GM19395 (cell line): ENCODE results near the gene PRM1.

Experiments
- ATAC-seq: cut with Tn5 transposase; IDR thresholded peaks from one replicate; pipeline ENCODE4 v1.9.1; 2021; ENCODE audit warnings: mild to moderate bottlenecking, moderate library complexity; ENCODE audit not compliant: unreplicated experiment

Gene PRM1

GRCh38 chr16:11254913-11255736, 26.0 kb downstream of the PRM1 start:
- peak; percentile 5 for ATAC-seq

- no peak for ATAC-seq
Measured at GRCh38 chr16:11253995-11254912, 26.9 kb downstream of the PRM1 start.

DNA sequence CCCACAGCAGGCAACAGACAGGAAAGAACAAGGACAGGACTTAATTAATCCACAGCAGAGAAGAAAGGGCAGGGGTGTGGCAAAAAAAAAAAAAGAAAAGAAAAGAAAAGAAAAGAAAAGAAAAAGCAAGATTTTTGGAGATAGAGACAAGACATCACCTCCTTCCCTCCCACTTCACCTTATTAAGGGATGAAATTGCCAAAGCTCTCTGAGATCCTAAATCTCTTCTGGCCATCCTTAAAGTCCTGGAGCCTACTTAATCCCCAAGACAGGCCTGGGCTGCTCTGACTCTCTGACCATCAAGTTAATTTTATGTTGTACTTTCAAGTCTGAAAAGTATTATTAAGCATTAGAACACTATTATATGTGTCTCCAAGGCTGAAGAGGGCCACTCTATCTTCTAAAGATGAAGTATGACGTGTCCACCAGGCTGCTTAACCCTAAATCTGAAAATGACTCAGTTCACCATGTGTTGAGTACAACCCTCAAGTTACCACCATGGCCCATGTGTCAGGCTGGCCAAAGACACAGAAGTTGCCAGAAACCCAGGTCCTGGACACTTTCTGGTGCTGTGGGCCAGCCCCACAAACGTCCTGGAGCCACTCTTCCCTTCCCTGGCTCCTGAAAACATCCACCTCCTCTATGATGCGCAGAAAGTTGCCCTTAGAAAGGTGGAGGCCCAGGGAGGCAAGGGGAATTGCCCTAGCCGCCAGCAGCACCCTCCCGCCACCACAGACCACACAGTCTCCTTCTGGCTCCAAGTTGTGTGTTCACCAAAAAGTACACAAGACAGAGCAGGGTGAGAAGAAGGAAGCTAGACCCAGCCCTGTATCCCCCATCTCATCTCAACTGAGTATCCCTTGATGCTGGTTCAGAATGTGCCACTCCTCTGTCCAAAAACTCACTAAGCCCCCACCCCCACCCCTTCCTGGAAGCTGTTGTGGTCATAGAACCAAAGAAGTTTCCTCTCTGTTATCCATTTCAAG, 27.8 kb downstream of the PRM1 start:
- no peak for ATAC-seq

DNA sequence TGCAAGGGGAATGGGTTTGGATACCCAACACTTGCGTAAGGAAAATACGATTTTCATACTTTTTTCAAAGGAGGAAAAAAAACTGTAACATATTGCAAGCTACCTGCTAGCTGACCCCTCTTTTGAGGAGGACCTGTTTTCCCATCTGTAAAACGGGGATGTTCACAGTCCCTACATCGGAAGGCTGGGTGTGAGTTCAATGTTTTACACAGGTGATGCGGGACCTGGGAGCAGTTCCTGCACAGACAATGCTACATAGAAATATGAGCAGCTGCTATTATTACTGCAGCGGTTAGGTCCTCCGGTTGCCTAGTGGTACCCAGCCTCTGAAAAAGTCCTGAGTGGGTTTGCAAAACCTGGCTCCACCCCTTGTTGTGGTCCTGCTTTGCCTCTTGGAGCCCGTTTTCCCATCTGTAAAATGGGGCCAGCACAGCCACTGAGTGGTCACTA, 28.6 kb downstream of the PRM1 start:
- no peak for ATAC-seq

DNA sequence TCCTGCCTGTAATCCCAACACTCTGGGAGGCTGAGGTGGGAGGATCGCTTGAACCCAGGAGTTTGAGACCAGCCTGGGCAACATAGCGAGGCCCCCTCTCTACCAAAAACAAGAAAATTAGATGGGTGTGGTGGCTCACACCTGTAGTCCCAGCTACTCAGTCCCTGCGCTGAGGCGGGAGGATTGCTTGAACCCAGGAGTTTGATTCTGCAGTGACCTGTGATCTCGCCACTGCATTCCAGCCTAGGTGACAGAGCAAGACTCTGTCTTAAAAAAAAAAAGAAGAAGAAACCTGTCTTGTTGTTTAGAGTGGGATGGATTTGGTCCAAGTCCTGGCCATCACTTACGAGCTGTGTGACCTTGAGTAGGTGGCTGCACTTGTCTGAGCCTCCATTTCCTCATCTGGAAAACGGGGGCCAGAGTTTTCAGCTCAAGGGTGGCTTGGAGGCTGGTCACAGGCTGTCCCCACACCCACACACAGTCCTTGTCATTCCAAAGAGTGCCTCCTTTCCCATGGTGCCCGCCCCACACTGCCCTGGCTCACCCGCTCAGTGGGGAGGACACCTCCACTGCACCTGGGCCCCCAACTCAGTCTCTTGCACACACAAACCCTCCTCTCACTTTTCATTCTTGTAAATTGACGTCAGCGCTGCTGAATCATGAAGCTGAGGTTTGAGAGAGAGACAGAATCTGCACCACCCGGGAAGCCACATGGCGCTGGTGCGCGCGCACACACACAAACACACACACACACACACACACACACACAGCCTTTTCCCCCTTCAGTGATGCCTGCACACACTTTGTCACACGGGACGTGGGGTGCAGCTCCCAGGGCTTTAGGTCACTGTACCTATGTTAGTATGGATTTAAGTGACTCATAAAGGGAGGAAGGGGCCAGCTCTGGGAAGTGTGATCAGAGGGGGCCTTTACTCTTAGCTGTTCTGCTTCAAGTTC, 29.3 kb downstream of the PRM1 start:
- no peak for ATAC-seq

- ATAC-seq: no peak
Measured at GRCh38 chr16:11250786-11251524, 30.2 kb downstream of the PRM1 start.

GRCh38 chr16:11250091-11250785, 30.9 kb downstream of the PRM1 start:
- no peak for ATAC-seq

- no peak for ATAC-seq
Measured at GRCh38 chr16:11249233-11250061, 31.7 kb downstream of the PRM1 start.

DNA sequence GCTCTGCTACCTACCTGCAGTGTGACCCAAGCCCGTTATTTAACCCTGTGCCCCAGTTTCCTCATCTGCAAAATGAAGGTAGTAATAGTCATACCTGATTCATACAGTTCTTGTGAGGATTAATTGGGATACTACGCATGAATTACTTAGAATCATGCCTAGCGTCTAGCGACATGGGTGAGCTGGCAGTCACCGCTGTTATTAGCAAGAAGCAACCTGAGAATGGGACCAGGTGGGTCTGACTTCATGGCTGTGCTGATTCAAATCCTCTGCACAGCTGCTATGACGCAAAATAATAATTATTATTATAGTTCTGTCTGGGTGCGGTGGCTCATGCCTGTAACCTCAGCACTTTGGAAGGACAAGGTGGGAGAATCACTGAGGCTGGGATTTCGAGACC, 33.0 kb downstream of the PRM1 start:
- no peak for ATAC-seq

- ATAC-seq: no peak
Measured at GRCh38 chr16:11245988-11246387, 35.1 kb downstream of the PRM1 start.

GRCh38 chr16:11245222-11245737, 35.9 kb downstream of the PRM1 start:
- no peak for ATAC-seq

- no peak for ATAC-seq
Measured at GRCh38 chr16:11242658-11243057, 38.5 kb downstream of the PRM1 start.

- no peak for ATAC-seq
Measured at GRCh38 chr16:11241480-11242204, 39.5 kb downstream of the PRM1 start.

- ATAC-seq: no peak
Measured at GRCh38 chr16:11240636-11241473, 40.3 kb downstream of the PRM1 start.
